ENCODE measurements around the gene CDH12.

CDH12 gene

DNA sequence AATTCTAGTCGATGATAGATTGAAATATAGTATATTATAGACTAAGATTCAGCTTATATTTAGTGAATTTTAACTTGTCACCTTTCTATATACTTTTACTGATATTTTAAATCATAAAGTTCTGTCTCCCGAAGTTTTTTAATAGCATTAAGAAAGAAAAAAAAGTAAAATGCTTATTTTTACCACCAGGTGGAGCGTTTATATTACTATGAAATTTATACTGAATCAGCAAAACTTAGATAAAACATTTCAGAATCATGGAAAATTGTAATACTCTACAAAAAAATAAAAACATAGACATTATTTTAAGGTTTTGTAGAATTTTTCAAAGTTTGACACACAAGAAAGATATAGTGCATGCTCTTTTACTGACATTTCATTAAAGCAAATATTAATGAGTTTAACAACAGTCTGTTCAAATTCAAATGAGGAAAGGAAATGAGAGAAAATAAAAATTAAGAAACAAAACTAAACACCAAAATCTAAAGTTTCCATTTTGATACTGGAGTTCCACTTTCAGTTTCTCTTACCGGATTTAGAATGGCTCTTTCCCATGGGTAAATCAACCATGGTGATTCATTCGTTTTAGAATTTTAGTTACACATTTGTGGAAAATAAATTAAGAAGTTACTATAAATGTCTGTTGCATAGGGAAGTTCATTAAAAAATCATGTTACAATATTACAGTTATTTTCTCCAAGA, 1035.3 kb downstream of the CDH12 start:
- no peak overlapping the region for H3K4me3 ChIP-seq (ENCODE audit: low read length)
- DNase-seq (ENCODE audit: low read depth), result no peak
- TF ChIP-seq CTCF (conservative IDR thresholded peaks at IDR 0.05; ENCODE audit: low read depth, low read length), result no peak

GRCh38 chr5:21810737-21811316, 1042.3 kb downstream of the CDH12 start:
- DNase-seq (ENCODE audit: low read depth), result no peak
- no peak overlapping the region for H3K4me3 ChIP-seq (ENCODE audit: low read length)
- peak; percentile 47 for TF ChIP-seq CTCF (conservative IDR thresholded peaks at IDR 0.05; ENCODE audit: low read depth, low read length)

GRCh38 chr5:21809611-21810010, 1043.5 kb downstream of the CDH12 start:
- H3K4me3 ChIP-seq (ENCODE audit: low read length), result no peak overlapping the region
- no peak for DNase-seq (ENCODE audit: low read depth)
- TF ChIP-seq CTCF (conservative IDR thresholded peaks at IDR 0.05; ENCODE audit: low read depth, low read length), result no peak

GRCh38 chr5:21807953-21808352, 1045.2 kb downstream of the CDH12 start:
- no peak overlapping the region for H3K4me3 ChIP-seq (ENCODE audit: low read length)
- no peak for TF ChIP-seq CTCF (conservative IDR thresholded peaks at IDR 0.05; ENCODE audit: low read depth, low read length)
- no peak for DNase-seq (ENCODE audit: low read depth)

DNA sequence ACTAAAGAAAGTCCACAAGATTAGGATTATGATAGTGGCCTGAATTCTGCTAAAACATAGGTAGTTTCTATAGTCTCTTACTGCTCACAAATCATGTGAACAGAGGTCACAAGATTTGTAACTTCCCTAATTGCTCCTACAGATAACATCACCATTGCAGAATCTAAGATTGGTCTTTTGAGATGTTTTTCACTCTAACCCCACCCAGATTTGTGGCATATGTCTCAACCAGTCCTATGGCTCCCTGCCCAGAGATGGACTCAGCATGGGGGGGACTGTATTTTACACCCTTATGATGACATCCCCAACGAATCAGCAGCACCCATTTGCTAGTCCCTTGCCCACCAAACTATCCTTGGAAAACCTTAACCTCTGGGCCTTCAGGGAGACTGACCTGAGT, 1046.2 kb downstream of the CDH12 start:
- no peak for DNase-seq (ENCODE audit: low read depth)
- H3K4me3 ChIP-seq (ENCODE audit: low read length), result no peak overlapping the region
- no peak for TF ChIP-seq CTCF (conservative IDR thresholded peaks at IDR 0.05; ENCODE audit: low read depth, low read length)

DNA sequence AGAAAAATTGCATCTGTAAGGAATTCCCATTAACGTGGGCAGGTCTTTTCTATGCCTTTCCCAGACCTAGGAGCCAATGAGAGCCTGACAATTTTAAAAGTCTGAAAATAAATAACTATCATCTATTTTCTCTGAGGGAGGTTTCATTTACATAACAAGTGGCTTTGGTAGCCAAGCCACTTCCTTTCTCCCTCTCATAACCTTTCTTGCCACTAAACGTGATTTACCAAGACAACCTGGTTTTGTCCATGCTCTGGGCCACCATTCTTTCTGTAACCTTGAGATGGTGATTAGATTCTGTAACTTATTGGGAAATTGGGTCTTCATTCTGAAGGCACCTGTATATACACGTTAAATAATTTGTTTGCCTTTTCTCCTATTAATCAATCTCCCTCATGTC, 1046.9 kb downstream of the CDH12 start:
- DNase-seq (ENCODE audit: low read depth), result no peak
- no peak overlapping the region for H3K4me3 ChIP-seq (ENCODE audit: low read length)
- no peak for TF ChIP-seq CTCF (conservative IDR thresholded peaks at IDR 0.05; ENCODE audit: low read depth, low read length)

DNA sequence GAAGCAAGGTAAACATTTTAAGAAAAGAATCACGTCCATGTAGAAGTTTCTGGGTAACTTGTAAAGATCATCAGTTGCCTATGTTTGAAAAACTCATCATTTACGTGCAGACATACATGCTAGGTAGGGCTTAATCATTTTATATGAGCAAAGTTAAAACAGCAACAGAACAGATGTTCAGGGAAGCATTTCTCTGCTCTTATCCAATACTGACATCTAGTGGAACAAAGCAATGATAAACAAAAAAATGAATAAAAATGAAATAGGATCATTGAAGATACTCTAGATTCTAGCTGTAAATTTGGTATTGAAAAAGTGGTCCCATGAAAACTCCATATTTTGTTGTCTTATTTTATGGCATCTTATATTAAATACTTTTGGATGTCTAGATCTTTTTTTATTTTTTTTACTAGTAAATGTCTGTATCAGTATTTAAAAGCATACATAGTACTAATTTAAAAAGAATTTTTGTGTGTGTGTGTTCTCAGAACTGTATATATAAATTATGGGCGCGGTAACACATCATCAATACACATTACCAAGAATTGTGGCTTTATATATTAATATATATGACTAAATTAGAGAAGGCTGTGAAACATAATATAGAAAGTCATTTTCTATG, 1050.2 kb downstream of the CDH12 start:
- DNase-seq (ENCODE audit: low read depth), result no peak
- no peak overlapping the region for H3K4me3 ChIP-seq (ENCODE audit: low read length)

More for the DNA sequence above, 1050.2 kb downstream of the CDH12 start:
- peak; percentile 62 for TF ChIP-seq CTCF (conservative IDR thresholded peaks at IDR 0.05; ENCODE audit: low read depth, low read length)

Data from retinal pigment epithelial cell (primary cell).